GM21423 (cell line): ENCODE results near the gene AGBL5.

Experiments
- ATAC-seq: cut with Tn5 transposase; IDR thresholded peaks from one replicate; pipeline ENCODE4 v1.9.1; 2021; ENCODE audit warnings: mild to moderate bottlenecking, moderate library complexity; ENCODE audit not compliant: unreplicated experiment

Gene AGBL5, protein sequence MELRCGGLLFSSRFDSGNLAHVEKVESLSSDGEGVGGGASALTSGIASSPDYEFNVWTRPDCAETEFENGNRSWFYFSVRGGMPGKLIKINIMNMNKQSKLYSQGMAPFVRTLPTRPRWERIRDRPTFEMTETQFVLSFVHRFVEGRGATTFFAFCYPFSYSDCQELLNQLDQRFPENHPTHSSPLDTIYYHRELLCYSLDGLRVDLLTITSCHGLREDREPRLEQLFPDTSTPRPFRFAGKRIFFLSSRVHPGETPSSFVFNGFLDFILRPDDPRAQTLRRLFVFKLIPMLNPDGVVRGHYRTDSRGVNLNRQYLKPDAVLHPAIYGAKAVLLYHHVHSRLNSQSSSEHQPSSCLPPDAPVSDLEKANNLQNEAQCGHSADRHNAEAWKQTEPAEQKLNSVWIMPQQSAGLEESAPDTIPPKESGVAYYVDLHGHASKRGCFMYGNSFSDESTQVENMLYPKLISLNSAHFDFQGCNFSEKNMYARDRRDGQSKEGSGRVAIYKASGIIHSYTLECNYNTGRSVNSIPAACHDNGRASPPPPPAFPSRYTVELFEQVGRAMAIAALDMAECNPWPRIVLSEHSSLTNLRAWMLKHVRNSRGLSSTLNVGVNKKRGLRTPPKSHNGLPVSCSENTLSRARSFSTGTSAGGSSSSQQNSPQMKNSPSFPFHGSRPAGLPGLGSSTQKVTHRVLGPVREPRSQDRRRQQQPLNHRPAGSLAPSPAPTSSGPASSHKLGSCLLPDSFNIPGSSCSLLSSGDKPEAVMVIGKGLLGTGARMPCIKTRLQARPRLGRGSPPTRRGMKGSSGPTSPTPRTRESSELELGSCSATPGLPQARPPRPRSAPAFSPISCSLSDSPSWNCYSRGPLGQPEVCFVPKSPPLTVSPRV

DNA sequence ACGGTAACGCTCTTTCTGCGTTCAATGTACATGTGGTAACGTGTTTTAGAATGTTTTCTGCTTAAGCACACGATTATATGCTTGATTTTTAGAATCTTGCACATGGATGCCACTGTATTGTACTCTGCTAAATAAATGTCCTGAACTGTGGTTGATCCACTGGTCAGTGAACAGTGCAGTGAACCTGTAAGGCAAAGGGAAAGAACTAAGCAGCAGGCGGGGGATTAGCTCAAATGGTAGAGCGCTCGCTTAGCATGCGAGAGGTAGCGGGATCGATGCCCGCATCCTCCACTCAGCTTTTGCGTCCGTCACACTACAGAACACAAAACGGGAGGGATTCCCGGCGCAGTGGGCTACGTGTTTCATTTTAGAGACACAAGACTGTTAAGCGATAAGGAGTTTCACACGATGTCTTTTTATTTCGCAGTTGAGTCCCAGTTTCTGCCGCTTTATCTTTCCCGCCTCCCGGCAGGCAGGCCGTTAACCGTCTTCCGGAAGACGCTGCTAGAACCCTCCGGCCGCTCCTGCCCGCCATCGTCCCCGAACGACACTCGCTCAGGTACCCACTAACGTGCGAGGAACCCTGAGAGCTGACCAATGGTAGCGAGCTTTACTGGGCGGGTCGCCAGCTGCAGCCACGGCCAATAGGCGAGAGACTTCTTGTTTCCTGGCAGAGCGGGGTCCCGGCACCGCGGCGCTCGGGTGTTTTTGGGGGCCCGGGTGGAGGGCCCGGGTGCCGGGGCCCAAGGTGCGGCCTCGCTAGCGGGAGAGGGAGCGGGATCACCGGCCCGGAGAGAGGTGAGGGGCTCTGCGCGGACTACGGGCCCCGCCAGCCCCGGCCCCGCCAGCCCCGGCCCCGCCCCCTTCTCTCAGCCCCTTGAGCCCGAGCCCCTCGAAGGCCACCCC, at the start of gene AGBL5:
Gene AGBL5, plus strand, starts transcription at position 673 of the 906 bp plus-strand sequence. CDS start 1,291 bp downstream, outside the sequence.
- ATAC-seq = peak; percentile 68

DNA sequence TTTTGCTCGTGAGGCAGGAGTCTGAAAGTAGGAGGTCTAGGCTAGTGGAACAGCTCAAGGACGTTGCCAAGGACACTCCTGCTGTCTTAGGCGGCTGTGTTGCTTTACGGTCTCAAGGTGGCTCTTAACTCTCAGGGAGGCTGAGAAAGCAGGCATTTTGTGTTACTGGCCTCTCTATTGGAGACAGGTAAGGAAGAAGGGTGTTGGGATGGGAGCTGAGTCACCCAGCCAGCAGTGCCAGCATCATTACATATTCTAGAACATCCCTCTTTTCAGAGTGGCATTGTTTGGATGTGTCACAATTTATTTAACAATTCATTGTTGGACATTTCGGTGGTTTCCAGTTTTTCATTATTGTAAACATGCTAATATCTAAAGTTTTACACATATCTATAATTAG, 49.5 kb upstream of the AGBL5 start:
- ATAC-seq = no peak

DNA sequence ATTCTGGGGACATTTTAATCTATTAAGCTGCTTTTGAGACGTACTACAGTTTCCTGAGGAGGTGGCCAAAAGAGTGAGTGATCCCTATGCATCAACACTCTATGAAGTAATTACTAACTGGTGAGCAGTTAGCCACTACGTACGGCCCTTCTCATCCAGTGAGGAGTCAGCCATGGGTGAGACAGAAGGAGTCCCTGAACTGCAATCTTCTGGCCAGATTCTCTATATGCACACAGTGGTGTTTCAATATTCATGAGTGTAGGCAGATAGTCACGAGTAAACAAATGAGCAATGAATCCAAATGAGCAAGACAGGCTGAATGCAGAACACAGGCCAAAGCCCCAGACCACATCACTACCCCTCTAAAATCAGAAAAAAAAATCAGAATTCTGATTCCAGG, 48.5 kb upstream of the AGBL5 start:
- no peak for ATAC-seq

DNA sequence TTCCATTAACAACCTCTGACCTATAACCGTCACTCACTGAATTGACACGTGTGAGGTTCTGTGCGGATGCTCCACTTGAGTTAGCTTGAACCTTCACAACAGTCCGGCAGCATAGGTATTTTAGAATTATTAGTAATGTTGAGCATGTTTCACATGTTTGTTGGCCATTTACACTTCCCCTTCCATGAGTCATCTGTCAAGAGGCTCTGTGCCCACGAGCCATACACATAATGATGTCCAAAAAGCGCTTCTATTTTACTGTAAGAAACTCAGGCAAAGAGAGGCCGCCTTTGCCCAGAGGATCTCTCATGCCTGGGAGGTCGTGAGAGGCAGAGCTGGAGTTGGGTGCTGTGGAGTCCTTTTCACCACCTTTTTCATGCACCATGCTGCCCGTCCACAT, 47.6 kb upstream of the AGBL5 start:
- ATAC-seq = no peak

DNA sequence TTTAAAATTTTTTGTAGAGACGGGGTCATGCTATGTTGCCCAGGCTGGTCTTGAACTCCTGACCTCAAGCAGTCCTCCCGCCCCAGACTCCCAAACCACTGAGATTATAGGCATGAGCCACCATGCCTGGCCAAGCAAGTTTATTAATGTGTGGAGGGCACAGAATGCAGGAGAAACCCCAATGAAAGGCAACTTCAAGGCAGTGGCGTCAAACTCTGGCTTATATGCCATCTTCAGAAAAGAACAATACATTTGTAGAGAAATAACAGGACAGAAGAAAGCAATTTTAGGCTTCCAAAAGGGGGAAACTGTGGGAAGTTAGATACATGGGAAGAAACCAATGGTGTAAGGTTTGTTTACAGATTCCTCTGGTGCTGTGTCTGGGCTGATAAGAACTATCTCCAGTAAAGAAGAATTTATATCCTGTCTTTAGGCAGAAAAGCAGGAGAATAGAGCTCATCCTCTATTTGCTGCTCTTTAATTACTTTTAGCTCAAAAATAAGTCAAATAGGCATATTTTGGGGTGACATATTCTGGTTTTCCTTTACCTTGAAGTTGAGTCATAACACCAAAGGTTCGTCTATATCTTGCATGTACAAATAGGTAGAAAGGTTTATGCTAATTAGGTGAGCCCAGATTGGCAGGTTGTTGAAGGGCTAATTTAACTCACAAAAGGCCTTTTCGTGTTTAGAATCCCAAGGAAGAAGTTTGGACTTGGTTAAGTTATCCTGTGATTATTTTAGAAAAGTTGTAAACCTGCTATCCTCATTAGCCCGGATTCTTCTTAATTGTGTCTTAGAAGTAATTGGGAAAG, 44.7 kb upstream of the AGBL5 start:
- ATAC-seq = no peak

DNA sequence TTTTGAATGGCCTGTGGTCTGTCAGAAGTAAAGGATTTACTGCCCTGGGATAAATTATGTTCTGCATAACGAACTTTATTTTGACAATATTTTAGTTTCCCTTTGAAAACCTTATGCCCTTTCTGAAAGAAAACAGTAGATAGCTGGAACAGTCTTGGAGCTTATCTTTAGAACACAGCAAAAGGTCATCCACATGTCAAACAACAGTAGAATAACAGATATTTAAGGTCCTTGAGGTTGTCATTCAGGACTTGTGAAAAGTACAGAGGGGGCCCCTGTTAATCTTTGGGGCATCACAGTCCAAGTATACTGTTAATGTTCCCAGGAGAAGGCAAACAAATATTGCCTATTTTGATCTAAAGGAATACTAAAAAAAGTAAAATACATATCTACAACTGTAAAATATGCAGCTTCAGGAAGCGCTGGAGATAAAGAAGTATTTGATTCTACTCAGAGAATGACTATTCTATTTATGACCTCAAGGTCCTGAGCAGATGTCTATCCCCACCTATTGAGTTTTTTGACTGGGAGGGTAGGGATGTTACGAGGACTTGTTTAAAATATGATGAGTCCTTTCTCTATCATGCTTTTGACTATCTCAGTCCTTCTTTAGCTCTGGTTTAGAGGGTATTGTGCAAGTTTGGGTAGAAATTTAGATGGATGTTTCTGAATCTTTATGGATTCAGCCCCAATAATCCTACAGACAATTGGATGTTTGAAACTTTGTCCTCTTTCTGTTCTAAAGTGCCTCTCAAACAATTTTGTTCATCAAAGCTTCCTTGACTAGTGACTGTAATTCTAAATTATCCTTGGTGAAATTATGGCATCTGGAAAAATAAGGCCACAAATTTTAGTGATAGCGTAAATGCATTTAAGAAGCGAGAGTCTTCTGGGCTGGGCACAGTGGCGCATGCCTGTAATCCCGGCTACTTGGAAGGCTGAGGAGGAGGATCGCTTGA, 43.8 kb upstream of the AGBL5 start:
- no peak for ATAC-seq

DNA sequence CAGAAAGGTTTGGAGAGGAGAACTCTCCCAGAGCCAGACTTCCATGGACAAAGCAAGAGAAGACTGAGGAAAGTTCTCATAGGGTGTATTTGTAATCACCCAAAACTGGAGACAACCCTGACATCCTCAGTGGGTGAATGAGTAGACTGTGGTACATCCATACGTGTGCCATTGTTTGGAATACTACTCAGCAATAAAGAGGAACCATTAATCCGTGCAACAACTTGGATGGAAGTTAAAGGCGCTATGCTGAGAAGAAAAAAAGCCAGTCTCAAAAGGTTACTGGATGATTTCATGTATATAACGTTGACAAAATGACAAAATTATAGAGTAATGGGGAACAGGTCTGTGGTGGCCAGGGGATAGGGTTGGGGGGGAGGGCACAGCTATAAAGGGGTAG, 42.8 kb upstream of the AGBL5 start:
- ATAC-seq = no peak

DNA sequence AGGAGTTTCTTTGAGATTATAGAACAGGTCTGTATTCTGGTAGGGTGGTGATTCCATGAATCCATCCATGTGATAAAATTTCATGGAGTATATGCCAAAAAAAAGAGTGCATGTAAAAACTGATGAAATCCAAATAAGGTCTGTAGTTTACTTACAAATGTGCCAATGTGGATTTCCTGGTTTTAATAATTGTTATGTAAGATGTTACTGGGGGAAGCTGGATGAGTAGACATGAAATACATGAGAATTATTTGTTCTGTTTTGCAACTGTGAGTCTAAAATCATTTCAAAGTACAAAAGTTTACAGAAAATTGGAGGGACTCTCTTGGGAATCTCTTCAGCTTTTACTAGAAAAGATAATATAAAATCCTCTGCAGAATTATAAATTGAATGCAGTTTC, 42.4 kb upstream of the AGBL5 start:
- no peak for ATAC-seq

DNA sequence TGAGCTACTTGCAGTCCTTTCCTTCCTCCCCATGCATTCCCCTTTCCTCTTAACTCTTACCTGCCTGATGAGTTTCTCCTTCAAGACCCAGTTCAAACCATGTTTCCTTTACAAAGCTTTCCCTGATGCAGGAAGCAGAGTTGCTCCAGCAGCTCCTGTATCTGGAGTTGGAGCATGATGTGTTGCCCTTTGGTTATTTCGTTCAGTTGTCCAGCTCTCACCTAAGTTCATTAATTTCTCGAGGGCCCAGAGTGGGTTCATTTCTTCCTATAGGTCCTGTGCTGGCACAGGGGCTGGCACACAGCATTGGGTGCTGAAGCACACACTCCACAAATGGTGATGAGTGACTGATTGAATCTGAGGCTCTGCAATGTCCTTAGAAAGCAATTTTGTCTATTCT, 41.8 kb upstream of the AGBL5 start:
- no peak for ATAC-seq

DNA sequence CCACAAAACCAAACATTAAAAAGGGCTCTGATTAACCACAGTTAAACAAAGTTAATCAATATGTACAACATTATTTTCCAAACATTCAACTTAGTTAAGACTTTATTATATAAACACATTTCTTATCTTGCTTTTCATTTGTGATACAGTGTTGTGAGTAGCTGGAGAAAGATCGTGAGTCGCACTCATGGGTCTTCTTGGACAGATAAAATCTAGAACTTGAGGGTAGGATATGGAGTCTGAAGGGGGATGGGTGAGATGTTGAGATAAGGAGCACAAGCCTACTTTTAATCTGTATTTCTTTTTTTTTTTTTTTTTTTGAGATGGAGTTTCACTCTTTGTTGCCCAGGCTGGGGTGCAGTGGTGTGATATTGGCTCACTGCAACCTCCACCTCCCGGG, 41.3 kb upstream of the AGBL5 start:
- ATAC-seq = no peak

DNA sequence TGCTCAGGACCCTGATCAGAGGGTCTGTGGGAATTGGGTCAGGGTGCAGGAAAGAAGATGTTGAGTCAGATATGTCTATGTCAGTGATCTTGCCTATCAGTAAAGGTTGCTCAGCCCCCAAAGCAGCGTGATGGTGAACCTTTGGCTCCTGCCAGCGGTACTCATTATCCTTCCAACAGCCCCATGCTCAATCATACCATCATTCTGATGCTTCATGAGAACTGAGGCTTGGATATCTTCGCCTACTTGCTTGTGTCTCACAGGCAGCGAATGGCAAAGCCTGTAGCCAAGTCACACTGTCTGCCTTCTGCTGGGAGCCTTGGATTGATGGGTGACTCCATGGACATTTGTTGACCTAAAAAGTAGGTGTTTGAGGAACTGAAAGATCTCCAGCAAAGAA, 37.7 kb upstream of the AGBL5 start:
- no peak for ATAC-seq

DNA sequence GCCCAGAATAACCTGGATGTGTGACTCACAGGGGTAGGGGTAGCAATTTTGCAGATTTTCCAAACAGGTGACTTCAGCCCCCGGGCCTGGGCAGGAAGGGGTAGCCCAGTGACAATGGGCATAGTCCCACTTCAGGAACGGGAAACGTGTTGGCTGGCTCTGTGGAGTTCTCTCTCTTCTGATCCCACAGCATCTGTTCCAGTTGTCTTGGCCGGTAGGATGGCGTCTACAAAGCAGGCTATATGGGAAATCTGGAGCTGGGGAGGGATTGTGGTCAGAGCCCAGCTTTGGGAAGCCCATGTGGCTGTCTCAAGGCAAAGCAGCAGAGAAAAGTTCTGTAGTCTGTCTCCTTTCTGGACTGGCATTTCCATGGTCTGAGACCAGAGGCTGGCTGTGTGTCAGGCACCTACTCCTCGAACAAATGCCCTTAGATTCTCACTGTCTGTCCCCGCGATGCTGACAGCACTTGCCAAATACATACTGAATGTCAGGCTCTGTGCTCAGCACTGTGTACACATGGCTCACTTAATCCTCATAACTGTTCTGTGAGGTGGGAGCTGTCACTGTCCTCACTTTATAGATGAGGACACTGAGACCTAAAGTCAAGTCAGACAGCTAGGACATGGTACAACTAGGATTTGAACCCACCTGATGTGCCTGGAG, 36.6 kb upstream of the AGBL5 start:
- no peak for ATAC-seq

DNA sequence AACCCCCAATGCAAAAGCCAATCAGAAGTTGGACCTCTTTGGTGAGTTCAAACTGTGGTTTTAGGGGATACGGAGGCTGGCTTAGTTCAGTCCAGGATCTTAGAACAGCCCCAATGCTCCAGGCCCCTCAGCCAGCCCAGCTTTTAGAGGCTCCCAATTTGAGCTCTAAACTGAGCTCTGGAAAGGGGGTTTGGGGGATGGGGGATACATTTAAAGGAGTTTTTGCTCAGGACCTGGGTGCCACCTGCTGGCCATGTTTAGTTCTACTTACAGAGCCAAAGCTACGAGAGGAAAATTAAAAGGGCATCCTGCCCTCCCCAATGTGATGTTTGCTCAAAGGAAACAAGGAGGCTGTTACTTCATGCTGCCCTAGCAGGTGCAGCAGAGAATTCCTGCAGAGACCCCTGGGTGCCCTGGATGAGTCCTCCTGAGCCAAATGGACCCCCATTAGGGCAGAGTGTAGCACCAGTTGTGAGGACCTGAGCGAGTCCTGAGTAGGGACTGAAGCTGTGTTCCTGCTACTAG, 34.6 kb upstream of the AGBL5 start:
- no peak for ATAC-seq

DNA sequence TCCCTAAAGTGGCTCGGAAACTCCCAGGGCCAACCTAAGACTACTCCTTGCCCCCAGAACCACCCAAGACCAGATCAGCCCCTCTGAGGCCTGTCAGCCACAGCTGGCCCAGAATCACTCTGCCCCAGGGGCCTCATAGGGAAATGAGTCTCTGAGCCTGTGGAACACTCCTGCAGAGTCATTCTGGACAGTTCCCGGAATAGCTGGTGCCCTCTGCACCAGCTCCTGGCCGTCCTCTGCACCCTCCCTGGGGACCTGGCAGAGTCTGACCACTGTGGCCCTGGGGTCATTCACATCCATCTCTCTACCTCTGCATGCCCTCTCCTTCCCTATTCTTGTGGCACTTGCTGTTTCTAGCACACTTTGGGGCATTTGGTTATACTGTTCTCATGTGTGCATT, 33.3 kb upstream of the AGBL5 start:
- ATAC-seq = no peak

DNA sequence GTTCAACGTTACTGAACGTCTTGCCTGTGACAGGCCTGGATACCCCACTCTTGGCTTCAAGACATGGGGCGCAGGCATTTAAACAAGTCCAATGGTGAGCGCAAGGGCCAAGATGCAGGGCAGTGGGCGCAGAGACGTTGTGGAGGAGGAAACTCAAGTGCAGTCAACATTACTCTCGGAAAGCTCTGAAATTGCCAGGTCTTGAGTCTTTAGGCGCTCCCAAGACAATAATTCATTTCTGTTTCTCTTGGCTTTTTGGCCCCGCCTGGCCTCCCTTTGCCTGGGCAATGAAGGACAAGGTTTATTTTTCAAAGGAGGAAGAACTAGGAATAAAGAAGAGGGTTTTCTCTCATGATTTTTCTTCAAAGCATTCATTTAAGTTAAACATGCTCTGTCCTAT, 32.0 kb upstream of the AGBL5 start:
- ATAC-seq = no peak

DNA sequence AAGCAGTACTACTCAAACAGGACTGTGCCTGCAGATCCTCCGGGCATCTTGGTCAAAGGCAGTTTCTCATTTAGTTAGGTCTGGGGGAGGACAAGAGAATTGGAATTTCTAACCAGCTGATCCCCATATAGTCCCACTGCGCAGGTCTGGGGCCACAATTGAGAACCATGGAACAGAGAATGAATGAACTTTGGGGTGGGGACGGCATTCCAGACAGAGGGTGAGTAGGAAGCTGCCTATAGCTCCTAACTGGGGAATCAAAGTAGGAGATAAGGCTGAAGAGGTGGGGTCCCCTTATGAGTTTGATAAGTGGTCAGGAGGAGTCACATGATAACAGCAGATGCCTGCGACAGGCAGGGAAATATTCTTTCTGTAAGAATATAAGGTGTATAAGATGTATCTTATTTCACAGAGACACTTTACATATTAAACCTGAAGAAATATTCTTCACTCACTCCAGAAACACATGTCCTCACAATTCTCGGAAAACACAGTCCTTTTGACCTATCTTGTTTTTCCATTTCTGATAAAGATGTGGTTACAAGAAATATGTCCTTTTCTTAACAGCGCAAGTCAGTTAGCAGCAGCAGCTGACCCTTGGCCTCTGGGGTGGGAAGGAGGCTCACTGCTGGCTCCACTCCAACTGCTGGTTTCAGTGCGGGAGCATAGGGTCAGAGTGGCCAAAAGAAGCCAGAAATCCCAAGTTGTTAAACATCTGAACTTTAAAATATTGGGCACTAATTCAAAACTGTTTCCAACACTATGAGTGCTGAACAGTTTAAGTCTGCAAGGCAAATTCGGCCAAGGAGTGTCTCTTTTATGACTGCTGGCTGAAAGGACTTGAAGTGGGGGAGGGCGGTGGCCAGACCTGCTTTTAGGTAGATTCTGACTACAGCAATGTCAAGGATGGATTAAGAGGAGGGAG, 31.3 kb upstream of the AGBL5 start:
- no peak for ATAC-seq
